BJ (cell line): ENCODE results near the gene DGKH. TPM values are rescaled to one million over a fixed set of nuclear protein-coding genes. Genes with fewer than 3 reads are reported as not detected.
"Not testable (repeated sequence)": the region's sequence is repeated elsewhere in the genome, so short reads cannot be mapped to it uniquely, and the experiment has no call there.

Source experiments
- CTCF ChIA-PET: fragments of 350-600 bp; formaldehyde crosslinking; extraction: SDS; loops from one replicate; lab custom pipeline; 2021; ENCODE audit warnings: antibody characterized with exemption, inconsistent platforms; lab: Yijun Ruan, JAX
- POLR2A ChIA-PET: fragments of 300-600 bp; sonication (Branson Sonifier 250); formaldehyde crosslinking; extraction: SDS; loops from one replicate; lab custom pipeline; 2021; ENCODE audit warnings: antibody characterized with exemption; lab: Charles Lee
- DNase-seq: peaks from one replicate; pipeline ENCODE4 v3.0.0-alpha.2; 2011; ENCODE audit warnings: low read depth
- H3K27me3 ChIP-seq: 2 replicates; pipeline ENCODE4 v1.6.0; 2011; ENCODE audit warnings: low read length; ENCODE audit not compliant: control insufficient read depth, insufficient read depth
- H3K36me3 ChIP-seq: 2 replicates; pipeline ENCODE4 v1.5.1; 2011; ENCODE audit warnings: low read length; ENCODE audit not compliant: control insufficient read depth, insufficient read depth
- H3K4me3 ChIP-seq: 2 replicates; pipeline ENCODE4 v1.5.1; 2011; ENCODE audit warnings: low read depth, mild to moderate bottlenecking, control low read depth, low read length
- CTCF ChIP-seq: IDR thresholded peaks from 2 replicates; pipeline ENCODE4 v1.5.1; 2011; ENCODE audit warnings: low read depth, mild to moderate bottlenecking, control low read depth, inconsistent platforms, low read length, moderate library complexity; ENCODE audit not compliant: insufficient read depth
- polyA plus RNA-seq: library from polyadenylated mRNA; depleted of rRNA; stranded (reverse); fragments of >200 nt; gene quantifications from 2 replicates; pipeline ENCODE4 v1.2.3, GENCODE V29; 2011

The DGKH gene
- polyA plus RNA-seq, 1 experiment: 4.2 TPM

DNA sequence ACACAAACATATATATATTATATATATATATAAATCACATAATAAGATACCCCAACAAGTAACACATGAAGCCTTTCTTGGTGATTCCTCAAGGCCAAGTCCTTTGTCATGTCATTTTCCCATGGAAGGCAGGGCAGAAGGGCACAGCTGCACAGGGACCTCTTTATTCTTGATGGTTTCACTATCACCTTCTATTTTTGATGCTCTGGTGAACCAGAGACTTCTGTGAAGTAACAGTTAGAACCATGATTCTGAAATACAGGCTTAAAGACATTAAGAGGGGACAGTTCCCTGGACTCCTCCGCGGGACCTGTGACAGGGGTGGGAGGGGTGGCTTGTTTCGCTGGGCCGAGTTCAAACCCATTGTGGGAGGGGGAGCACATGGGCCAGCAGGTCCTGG lies 104.0 kb downstream of the DGKH start:
- POLR2A ChIA-PET: no interaction called here
- no peak for DNase-seq

GRCh38 chr13:42153199-42154113 lies 105.0 kb downstream of the DGKH start:
- Histone ChIP-seq H3K4me3 (no peak overlapping the region), H3K27me3 (no peaks in the 10 kb centered on the region), H3K36me3 (no peaks in the 10 kb centered on the region; the same call in none of the 2 replicates)
- CTCF ChIA-PET: no interaction called here
- TF ChIP-seq CTCF: no peak
- POLR2A ChIA-PET: no interaction called here
- no peak for DNase-seq

More for the DNA sequence above, 104.0 kb downstream of the DGKH start:
- no peak overlapping the region for H3K4me3 ChIP-seq
- no peak for TF ChIP-seq CTCF
- H3K27me3 ChIP-seq: no peaks in the 10 kb centered on the region
- H3K36me3 ChIP-seq: no peaks in the 10 kb centered on the region; the same call in 1 of the 2 replicates
- CTCF ChIA-PET: no interaction called here

GRCh38 chr13:42155251-42155650 lies 106.8 kb downstream of the DGKH start:
- Histone ChIP-seq H3K4me3 (no peak overlapping the region), H3K27me3 (no peaks in the 10 kb centered on the region), H3K36me3 (peaks cover 4% of the 10 kb centered on the region)
- ChIA-PET POLR2A (no interaction called here), CTCF (interaction anchor here (0.7 kb wide), 1 partner anchor 402 kb away, joined by 4 read pairs; no protein-coding TSS in a partner anchor)
- DNase-seq: no peak
- TF ChIP-seq CTCF: no peak

- H3K36me3 ChIP-seq, H3K4me3 ChIP-seq, POLR2A ChIA-PET, H3K27me3 ChIP-seq, CTCF ChIA-PET, DNase-seq: not testable (repeated sequence)
Observed at GRCh38 chr13:42163338-42163737, 114.9 kb downstream of the DGKH start.

GRCh38 chr13:42163910-42164309 lies 115.5 kb downstream of the DGKH start:
- H3K4me3 ChIP-seq, CTCF ChIA-PET, H3K27me3 ChIP-seq, H3K36me3 ChIP-seq, DNase-seq, POLR2A ChIA-PET: not testable (repeated sequence)

- DNase-seq: no peak
- no peaks in the 10 kb centered on the region for H3K27me3 ChIP-seq
- ChIA-PET POLR2A (no interaction called here), CTCF (no interaction called here)
- peaks cover 6% of the 10 kb centered on the region for H3K36me3 ChIP-seq
- H3K4me3 ChIP-seq: no peak overlapping the region
- no peak for TF ChIP-seq CTCF
Observed at GRCh38 chr13:42164557-42165125, 116.2 kb downstream of the DGKH start.
